Nephron progenitor cell (in vitro differentiated cells): ENCODE results near the gene LIN37.

Experiments
- DNase-seq: peaks from one replicate; pipeline ENCODE4 v3.0.0; 2021
- H3K27ac Mint-ChIP-seq: 2 replicates; pipeline ENCODE4 v1.8.0; 2021; ENCODE audit warnings: mild to moderate bottlenecking, moderate library complexity, mixed read lengths
- H3K27me3 Mint-ChIP-seq: 2 replicates; pipeline ENCODE4 v1.8.0; 2021; ENCODE audit warnings: mild to moderate bottlenecking, low read depth, mixed read lengths; ENCODE audit not compliant: poor library complexity
- H3K36me3 Mint-ChIP-seq: 2 replicates; pipeline ENCODE4 v1.8.0; 2021; ENCODE audit warnings: low read depth, mixed read lengths
- H3K4me1 Mint-ChIP-seq: 2 replicates; pipeline ENCODE4 v1.8.0; 2021; ENCODE audit warnings: mixed read lengths
- H3K4me3 Mint-ChIP-seq: 2 replicates; pipeline ENCODE4 v1.8.0; 2021; ENCODE audit warnings: mild to moderate bottlenecking, moderate library complexity, mixed read lengths
- H3K9me3 Mint-ChIP-seq: 2 replicates; pipeline ENCODE4 v1.8.0; 2021; ENCODE audit warnings: mild to moderate bottlenecking, moderate library complexity, mixed read lengths
- CTCF ChIP-seq: fragments of 200-600 bp; sonication (generic); IDR thresholded peaks from 2 replicates; pipeline ENCODE4 v1.5.0; 2021; ENCODE audit warnings: antibody characterized with exemption

Gene LIN37

DNA sequence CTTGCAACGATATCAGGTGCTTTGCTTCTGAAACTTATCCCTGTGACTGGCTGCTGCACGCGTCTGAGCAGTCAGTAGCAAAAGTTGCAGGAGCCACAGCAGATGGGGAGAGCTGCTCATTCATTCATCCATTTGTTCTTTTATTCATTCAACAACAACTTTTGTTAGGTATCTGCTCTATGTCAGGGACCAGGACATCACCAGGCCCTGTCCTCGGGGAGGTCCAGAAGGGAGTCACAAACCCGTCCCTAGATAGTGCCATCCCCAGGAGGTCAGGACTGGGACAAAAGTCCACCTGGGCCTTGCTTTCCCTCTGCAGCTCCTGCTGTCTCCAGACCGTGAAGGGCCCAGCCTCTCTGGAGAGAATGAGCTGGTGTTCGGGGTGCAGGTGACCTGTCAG lies 29.6 kb downstream of the LIN37 start:
- no peak overlapping the region for H3K27ac Mint-ChIP-seq
- no peak for TF ChIP-seq CTCF
- H3K27me3 Mint-ChIP-seq: peaks cover 10% of the 10 kb centered on the region
- DNase-seq: no peak
- H3K4me3 Mint-ChIP-seq: peak overlapping the region; percentile 89
- peaks cover 19% of the 10 kb centered on the region for H3K36me3 Mint-ChIP-seq
- H3K4me1 Mint-ChIP-seq: peaks cover 36% of the 10 kb centered on the region
- no peaks in the 10 kb centered on the region for H3K9me3 Mint-ChIP-seq

GRCh38 chr19:35779033-35779432 lies 30.7 kb downstream of the LIN37 start:
- DNase-seq: no peak
- Mint-ChIP-seq H3K27me3 (peaks cover 18% of the 10 kb centered on the region), H3K36me3 (peaks cover 24% of the 10 kb centered on the region), H3K4me1 (peaks cover 46% of the 10 kb centered on the region), H3K9me3 (no peaks in the 10 kb centered on the region), H3K4me3 (no peak overlapping the region), H3K27ac (no peak overlapping the region)
- TF ChIP-seq CTCF: no peak

DNA sequence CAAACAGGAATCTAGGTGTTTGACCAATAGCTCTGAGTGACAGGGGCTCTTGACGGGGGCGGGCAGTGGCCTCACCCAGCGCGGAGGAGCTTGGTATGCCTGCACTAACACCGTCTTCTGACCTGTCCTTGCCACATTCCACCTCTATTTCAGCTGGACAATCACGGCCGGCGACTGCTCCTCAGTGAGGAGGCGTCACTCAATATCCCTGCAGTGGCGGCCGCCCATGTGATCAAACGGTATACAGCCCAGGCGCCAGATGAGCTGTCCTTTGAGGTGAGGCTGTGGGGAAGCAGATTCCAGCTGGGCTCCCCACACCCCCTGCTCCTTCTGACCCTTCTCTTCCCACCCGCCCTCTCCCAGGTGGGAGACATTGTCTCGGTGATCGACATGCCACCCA lies 31.7 kb downstream of the LIN37 start:
- Mint-ChIP-seq H3K4me1 (peaks cover 36% of the 10 kb centered on the region), H3K27ac (no peak overlapping the region), H3K36me3 (peaks cover 24% of the 10 kb centered on the region), H3K27me3 (peaks cover 18% of the 10 kb centered on the region), H3K4me3 (no peak overlapping the region), H3K9me3 (no peaks in the 10 kb centered on the region)
- no peak for DNase-seq
- TF ChIP-seq CTCF: no peak

DNA sequence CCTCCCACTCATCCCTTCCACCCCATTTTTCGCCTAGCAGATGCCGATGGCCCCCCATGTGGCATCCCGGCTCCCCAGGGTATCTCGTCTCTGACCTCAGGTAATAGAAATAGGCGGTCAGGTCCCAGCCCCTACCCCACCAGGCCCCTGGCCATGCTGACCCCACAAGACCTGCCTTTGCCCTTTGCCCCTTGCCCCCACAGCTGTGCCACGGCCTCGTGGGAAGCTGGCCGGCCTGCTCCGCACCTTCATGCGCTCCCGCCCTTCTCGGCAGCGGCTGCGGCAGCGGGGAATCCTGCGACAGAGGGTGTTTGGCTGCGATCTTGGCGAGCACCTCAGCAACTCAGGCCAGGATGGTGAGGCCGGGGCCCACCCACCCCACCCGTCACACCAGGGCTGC lies 32.3 kb downstream of the LIN37 start:
- Mint-ChIP-seq H3K27ac (no peak overlapping the region), H3K9me3 (no peaks in the 10 kb centered on the region), H3K27me3 (peaks cover 18% of the 10 kb centered on the region), H3K36me3 (peaks cover 27% of the 10 kb centered on the region), H3K4me1 (peaks cover 34% of the 10 kb centered on the region), H3K4me3 (no peak overlapping the region)
- TF ChIP-seq CTCF: no peak
- DNase-seq: no peak

DNA sequence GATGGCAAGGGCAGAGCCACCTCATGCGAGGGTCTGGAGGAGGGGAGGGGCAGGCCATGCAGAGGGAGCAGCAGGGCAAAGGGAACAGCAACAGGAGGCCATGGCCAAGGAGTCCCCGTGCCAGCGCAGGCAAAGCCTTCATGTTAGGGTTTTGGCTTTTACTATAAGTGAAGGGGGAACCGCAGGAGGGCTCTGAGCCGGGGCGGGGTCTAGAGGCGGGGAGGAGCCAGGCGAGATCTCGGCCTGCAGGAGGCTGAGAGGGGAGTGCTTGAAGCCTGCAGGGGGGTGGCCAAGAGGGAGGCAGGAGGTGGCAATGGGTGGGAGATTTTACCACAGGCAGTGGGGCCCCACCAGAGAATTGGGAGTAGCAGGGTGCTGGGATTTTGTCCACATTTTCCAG lies 33.3 kb downstream of the LIN37 start:
- no peak for TF ChIP-seq CTCF
- Mint-ChIP-seq H3K36me3 (peaks cover 28% of the 10 kb centered on the region), H3K9me3 (no peaks in the 10 kb centered on the region), H3K4me1 (peaks cover 27% of the 10 kb centered on the region), H3K27me3 (peaks cover 18% of the 10 kb centered on the region), H3K4me3 (no peak overlapping the region), H3K27ac (no peak overlapping the region)
- no peak for DNase-seq

DNA sequence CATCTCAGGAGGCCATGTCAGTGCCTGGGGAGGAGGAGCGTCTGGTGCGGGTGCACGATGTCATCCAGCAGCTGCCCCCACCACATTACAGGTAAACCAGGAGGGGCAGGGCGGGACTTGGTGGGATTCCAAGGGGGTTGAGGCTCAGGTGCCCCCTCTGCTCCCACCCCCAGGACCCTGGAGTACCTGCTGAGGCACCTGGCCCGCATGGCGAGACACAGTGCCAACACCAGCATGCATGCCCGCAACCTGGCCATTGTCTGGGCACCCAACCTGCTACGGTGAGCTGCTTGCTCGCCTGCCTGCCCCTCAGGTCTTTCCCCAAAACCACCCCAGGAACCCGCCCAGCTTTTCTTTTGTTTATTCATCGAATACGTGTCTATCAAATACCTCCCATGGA lies 34.2 kb downstream of the LIN37 start:
- H3K4me3 Mint-ChIP-seq: no peak overlapping the region
- H3K4me1 Mint-ChIP-seq: peaks cover 18% of the 10 kb centered on the region
- H3K27ac Mint-ChIP-seq: no peak overlapping the region
- no peaks in the 10 kb centered on the region for H3K9me3 Mint-ChIP-seq
- peaks cover 18% of the 10 kb centered on the region for H3K27me3 Mint-ChIP-seq
- DNase-seq: no peak
- TF ChIP-seq CTCF: no peak
- peaks cover 28% of the 10 kb centered on the region for H3K36me3 Mint-ChIP-seq
